ENCODE results near the gene CTNND2. TPM values are rescaled to one million over a fixed set of nuclear protein-coding genes. Genes with fewer than 3 reads are reported as not detected.

Gene CTNND2
- total RNA-seq, 4 donors from 2014 or later: 1.3 to 2.5 (median 2.1) TPM

DNA sequence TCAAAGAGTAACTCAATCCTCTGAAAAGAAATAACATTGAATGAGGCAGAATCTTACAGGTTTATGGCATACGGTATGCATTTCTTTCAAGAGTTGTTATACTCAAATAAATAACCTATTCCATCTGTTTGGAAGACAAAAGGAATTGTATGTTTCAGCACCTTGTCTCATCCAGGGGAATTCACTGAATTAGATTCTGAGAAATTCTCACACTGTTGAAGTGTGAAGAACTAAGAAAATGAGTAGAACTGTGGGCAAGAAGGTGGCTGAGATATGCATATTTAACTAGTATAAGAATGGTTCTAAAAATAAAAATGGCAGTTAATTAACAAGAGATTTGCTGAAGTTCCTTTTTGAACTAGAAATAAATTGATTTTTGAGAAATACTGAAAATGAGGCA, 863.9 kb downstream of the CTNND2 start:
- no peak for DNase-seq (ENCODE audit: extremely low spot score)
- H3K4me3 ChIP-seq: no peak overlapping the region
- H3K36me3 ChIP-seq: no peaks in the 10 kb centered on the region
- intact Hi-C loops (cut with DNase I): no loop called here
- H3K9me3 ChIP-seq: no peaks in the 10 kb centered on the region
- H3K4me1 ChIP-seq: no peaks in the 10 kb centered on the region
- no peaks in the 10 kb centered on the region for H3K27me3 ChIP-seq
- H3K27ac ChIP-seq (replicated peaks in 1 of 4): no peak overlapping the region
- 58% methylated on average over 1 of the region's 1 CpG for WGBS
- TF ChIP-seq POLR2A (IDR thresholded peaks at IDR 0.05; ENCODE audit: low read depth): no peak
- TF ChIP-seq, protein P1, sequence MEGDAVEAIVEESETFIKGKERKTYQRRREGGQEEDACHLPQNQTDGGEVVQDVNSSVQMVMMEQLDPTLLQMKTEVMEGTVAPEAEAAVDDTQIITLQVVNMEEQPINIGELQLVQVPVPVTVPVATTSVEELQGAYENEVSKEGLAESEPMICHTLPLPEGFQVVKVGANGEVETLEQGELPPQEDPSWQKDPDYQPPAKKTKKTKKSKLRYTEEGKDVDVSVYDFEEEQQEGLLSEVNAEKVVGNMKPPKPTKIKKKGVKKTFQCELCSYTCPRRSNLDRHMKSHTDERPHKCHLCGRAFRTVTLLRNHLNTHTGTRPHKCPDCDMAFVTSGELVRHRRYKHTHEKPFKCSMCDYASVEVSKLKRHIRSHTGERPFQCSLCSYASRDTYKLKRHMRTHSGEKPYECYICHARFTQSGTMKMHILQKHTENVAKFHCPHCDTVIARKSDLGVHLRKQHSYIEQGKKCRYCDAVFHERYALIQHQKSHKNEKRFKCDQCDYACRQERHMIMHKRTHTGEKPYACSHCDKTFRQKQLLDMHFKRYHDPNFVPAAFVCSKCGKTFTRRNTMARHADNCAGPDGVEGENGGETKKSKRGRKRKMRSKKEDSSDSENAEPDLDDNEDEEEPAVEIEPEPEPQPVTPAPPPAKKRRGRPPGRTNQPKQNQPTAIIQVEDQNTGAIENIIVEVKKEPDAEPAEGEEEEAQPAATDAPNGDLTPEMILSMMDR (IDR thresholded peaks at IDR 0.05): no peak
- no peak for TF ChIP-seq EP300 (IDR thresholded peaks at IDR 0.05)
- no peak for TF ChIP-seq POLR2AphosphoS5 (IDR thresholded peaks at IDR 0.05)

- H3K27me3 ChIP-seq: no peaks in the 10 kb centered on the region
- TF ChIP-seq EP300 (IDR thresholded peaks at IDR 0.05) (no peak), POLR2A (IDR thresholded peaks at IDR 0.05; ENCODE audit: low read depth) (no peak), POLR2AphosphoS5 (IDR thresholded peaks at IDR 0.05) (no peak)
- TF ChIP-seq, protein P1 (IDR thresholded peaks at IDR 0.05): no peak
- H3K36me3 ChIP-seq: no peaks in the 10 kb centered on the region
- H3K9me3 ChIP-seq: no peaks in the 10 kb centered on the region
- intact Hi-C loops (cut with DNase I): no loop called here
- no peaks in the 10 kb centered on the region for H3K4me1 ChIP-seq
- H3K27ac ChIP-seq (replicated peaks in 1 of 4): no peak overlapping the region
- peak; percentile 29 for DNase-seq (ENCODE audit: extremely low spot score)
- WGBS: 90% methylated on average over 3 of the region's 3 CpGs
- no peak overlapping the region for H3K4me3 ChIP-seq
Measured at GRCh38 chr5:11038772-11039171, 865.5 kb downstream of the CTNND2 start.

GRCh38 chr5:11037941-11038340, 866.3 kb downstream of the CTNND2 start:
- WGBS: 73% methylated on average over 2 of the region's 2 CpGs
- intact Hi-C loops (cut with DNase I): no loop called here
- H3K9me3 ChIP-seq: no peaks in the 10 kb centered on the region
- H3K36me3 ChIP-seq: no peaks in the 10 kb centered on the region
- H3K4me3 ChIP-seq: no peak overlapping the region
- no peaks in the 10 kb centered on the region for H3K4me1 ChIP-seq
- no peak overlapping the region for H3K27ac ChIP-seq (replicated peaks in 1 of 4)
- DNase-seq (ENCODE audit: extremely low spot score): no peak
- no peaks in the 10 kb centered on the region for H3K27me3 ChIP-seq
- TF ChIP-seq POLR2A (IDR thresholded peaks at IDR 0.05; ENCODE audit: low read depth) (no peak), EP300 (IDR thresholded peaks at IDR 0.05) (no peak), POLR2AphosphoS5 (IDR thresholded peaks at IDR 0.05) (no peak)
- TF ChIP-seq, protein P1 (IDR thresholded peaks at IDR 0.05): no peak

DNA sequence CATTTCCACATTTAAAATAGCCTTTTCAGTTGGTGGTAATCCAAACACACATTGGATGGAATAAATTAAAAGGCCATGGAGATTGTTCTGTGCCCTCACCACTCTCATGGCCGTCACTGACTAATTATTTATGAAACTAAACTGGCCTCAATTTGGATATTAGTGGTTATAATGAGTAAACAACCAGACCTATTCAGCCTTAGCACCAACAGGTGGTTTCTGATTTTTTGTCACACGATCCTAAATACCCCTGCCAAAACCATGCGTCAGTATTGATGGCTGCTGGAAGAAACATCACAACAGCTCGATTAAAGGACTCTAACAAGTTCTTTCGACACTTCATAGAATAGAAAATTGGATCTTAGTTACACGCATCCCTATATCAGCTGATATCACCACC, 867.2 kb downstream of the CTNND2 start:
- H3K36me3 ChIP-seq: no peaks in the 10 kb centered on the region
- no peak overlapping the region for H3K27ac ChIP-seq (replicated peaks in 1 of 4)
- intact Hi-C loops (cut with DNase I): no loop called here
- WGBS: 82% methylated on average over 6 of the region's 6 CpGs
- H3K9me3 ChIP-seq: no peaks in the 10 kb centered on the region
- TF ChIP-seq, protein P1 (IDR thresholded peaks at IDR 0.05): no peak
- TF ChIP-seq EP300 (IDR thresholded peaks at IDR 0.05): no peak
- no peak for TF ChIP-seq POLR2A (IDR thresholded peaks at IDR 0.05; ENCODE audit: low read depth)
- no peak for TF ChIP-seq POLR2AphosphoS5 (IDR thresholded peaks at IDR 0.05)
- no peak overlapping the region for H3K4me3 ChIP-seq
- no peaks in the 10 kb centered on the region for H3K4me1 ChIP-seq
- no peak for DNase-seq (ENCODE audit: extremely low spot score)
- H3K27me3 ChIP-seq: no peaks in the 10 kb centered on the region

DNA sequence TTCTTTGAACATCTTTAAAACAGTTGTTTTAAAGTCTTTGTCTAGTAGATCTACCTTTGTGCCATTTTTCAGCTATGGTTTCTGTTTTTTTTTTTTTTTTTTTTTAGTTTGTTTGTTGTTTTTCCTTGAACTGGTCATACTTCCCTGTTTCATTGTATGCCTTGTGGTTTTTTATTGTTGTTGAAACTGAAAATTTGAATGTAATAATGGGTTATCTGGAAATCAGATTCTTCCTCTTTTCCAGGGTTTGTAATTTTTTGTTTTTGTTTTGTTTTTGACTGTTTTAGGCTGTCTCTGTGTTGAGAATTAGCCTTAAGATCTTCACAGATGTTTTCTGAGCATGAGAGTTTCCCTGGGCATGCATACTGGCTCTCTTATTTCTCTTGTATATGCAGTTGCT, 873.6 kb downstream of the CTNND2 start:
- H3K36me3 ChIP-seq: no peaks in the 10 kb centered on the region
- peaks cover 0 to 3% (median 0%) of the 10 kb centered on the region in 4 donors for H3K27me3 ChIP-seq
- H3K27ac ChIP-seq (replicated peaks in 1 of 4): no peak overlapping the region
- peaks cover 0 to 23% (median 8%) of the 10 kb centered on the region in 4 donors for H3K9me3 ChIP-seq
- no peak overlapping the region for H3K4me3 ChIP-seq
- intact Hi-C loops (cut with DNase I): no loop called here
- TF ChIP-seq POLR2A (IDR thresholded peaks at IDR 0.05; ENCODE audit: low read depth) (no peak), EP300 (IDR thresholded peaks at IDR 0.05) (no peak), POLR2AphosphoS5 (IDR thresholded peaks at IDR 0.05) (no peak)
- TF ChIP-seq, protein P1 (IDR thresholded peaks at IDR 0.05): no peak
- DNase-seq (ENCODE audit: extremely low spot score): no peak
- H3K4me1 ChIP-seq: no peaks in the 10 kb centered on the region

All from esophagus muscularis mucosa (tissue), 4 donors.